Esophagus squamous epithelium (tissue), 5 donors: ENCODE data around the gene FILIP1L. TPM values are rescaled to one million over a fixed set of nuclear protein-coding genes. Genes with fewer than 3 reads are reported as not detected.

Experiments
- DNase-seq: peaks from one replicate; lab custom pipeline; 2025; lab: John Stamatoyannopoulos, UW
- H3K27ac ChIP-seq, 4 donors: fragments of 200-600 bp; sonication (generic); one replicate each; pipeline ENCODE4 v1.5.1; 2016 to 2019; ENCODE audit warnings: mild to moderate bottlenecking in 1 of 4
- H3K27me3 ChIP-seq, 4 donors: fragments of 200-600 bp; sonication (generic); 1 replicate in 3 of 4; 2 replicates in 1 of 4; pipeline versions ENCODE4 v1.5.1 to v1.6.0; 2017 to 2021; ENCODE audit warnings: antibody characterized with exemption in 1 of 4
- H3K36me3 ChIP-seq, 3 donors: fragments of 200-600 bp; sonication (generic); one replicate each; pipeline ENCODE4 v1.5.1; 2016 to 2019
- H3K4me1 ChIP-seq, 3 donors: fragments of 200-600 bp; sonication (generic); one replicate each; pipeline ENCODE4 v1.5.1; 2017 to 2019
- H3K4me3 ChIP-seq, 4 donors: fragments of 200-600 bp; sonication (generic); 1 replicate in 3 of 4; 2 replicates in 1 of 4; pipeline ENCODE4 v1.5.1; 2016 to 2019; ENCODE audit warnings: mild to moderate bottlenecking in 2 of 4, moderate library complexity in 1 of 4
- H3K9me3 ChIP-seq, 3 donors: fragments of 200-600 bp; sonication (generic); one replicate each; pipeline ENCODE4 v1.5.1; 2016 to 2019
- CTCF ChIP-seq, 6 experiments: fragments of 450-650 bp in 4 of 6; fragments of 200-600 bp in 2 of 6; sonication (generic) in 2 of 6; IDR thresholded peaks; one replicate each; pipeline ENCODE4 v1.5.1; 2016 to 2019; ENCODE audit warnings: antibody characterized with exemption in 6 of 6, mild to moderate bottlenecking in 4 of 6, moderate library complexity in 4 of 6
- POLR2A ChIP-seq, 4 donors: fragments of 450-650 bp; IDR thresholded peaks; one replicate each; pipeline ENCODE4 v1.6.1; 2017; ENCODE audit warnings: antibody characterized with exemption in 4 of 4, mild to moderate bottlenecking in 4 of 4, moderate library complexity in 3 of 4
- WGBS, 2 donors: methylation state at CpG; one replicate each; pipeline ENCODE4 v1.1.5; 2018; 5-methylcytosine and 5-hydroxymethylcytosine counted together
- intact Hi-C: fragments of 100-400 bp; cut with DNase I; formaldehyde crosslinking; loops from one replicate; pipeline ENCODE4 v1.15.0; 2022
- total RNA-seq, 4 donors: library from RNA; depleted of rRNA; stranded (reverse); fragments of >200 nt; gene quantifications; one replicate each; pipeline ENCODE4 v1.1.0, GENCODE V29; 2016
- donor health status: DM: yes; HTN: yes; CAD: no.

Gene FILIP1L
- total RNA-seq, 4 donors from 2014 or later, result 2.5 to 23.5 (median 10.7) TPM

- 74 to 79% methylated on average over 3 of the region's 3 CpGs for WGBS, 2 donors
- Histone ChIP-seq H3K27ac (peak overlapping the region in 3 of 4 donors; percentile 89 to 96 (median 91)), H3K4me1 (peaks cover 5 to 76% (median 31%) of the 10 kb centered on the region in 3 donors)
These were observed 246.5 kb downstream of the FILIP1L start for GRCh38 chr3:99867594-99868310.

GRCh38 chr3:99866261-99866761, 248.0 kb downstream of the FILIP1L start:
- Histone ChIP-seq H3K9me3 (no peaks in the 10 kb centered on the region), H3K36me3 (no peaks in the 10 kb centered on the region), H3K4me3 (no peak overlapping the region), H3K27me3 (no peaks in the 10 kb centered on the region), H3K4me1 (peaks cover 5 to 72% (median 31%) of the 10 kb centered on the region in 3 donors), H3K27ac (peak overlapping the region in 3 of 4 donors; percentile 36 to 96 (median 91))
- 25 to 45% methylated on average over 3 of the region's 3 CpGs for WGBS, 2 donors
- no peak for TF ChIP-seq POLR2A (IDR thresholded peaks at IDR 0.05)
- TF ChIP-seq CTCF (IDR thresholded peaks at IDR 0.05), result no peak
- no peak for DNase-seq
- intact Hi-C loops, result no loop called here

More at GRCh38 chr3:99867594-99868310, 246.5 kb downstream of the FILIP1L start:
- no peak for DNase-seq
- Histone ChIP-seq H3K9me3 (no peaks in the 10 kb centered on the region), H3K36me3 (no peaks in the 10 kb centered on the region), H3K4me3 (peak overlapping the region in 1 of 4 donors; percentile 2), H3K27me3 (no peaks in the 10 kb centered on the region)
- intact Hi-C loops, result no loop called here
- TF ChIP-seq CTCF (IDR thresholded peaks at IDR 0.05) (no peak), POLR2A (IDR thresholded peaks at IDR 0.05) (no peak)

DNA sequence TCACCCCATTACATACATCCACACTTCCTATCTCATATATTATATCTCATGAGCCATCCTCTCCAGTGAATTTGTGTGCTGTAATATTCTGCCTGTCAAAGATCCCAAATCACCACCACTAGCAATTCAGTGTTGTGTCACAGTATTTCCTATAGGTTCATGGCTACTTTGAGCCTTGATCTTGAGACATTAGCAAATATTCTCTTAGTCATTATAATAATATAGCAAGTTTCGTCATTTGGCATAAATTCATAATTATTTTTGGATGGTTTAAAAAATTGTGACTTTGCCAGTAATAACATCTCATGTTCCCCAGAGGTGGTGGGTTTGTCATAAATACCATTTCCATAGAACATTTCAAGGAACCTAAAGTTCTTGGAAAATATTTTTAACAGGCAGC, 249.0 kb downstream of the FILIP1L start:
- peak overlapping the region in 3 of 4 donors; percentile 33 to 91 (median 46) for H3K27ac ChIP-seq
- no peaks in the 10 kb centered on the region for H3K27me3 ChIP-seq
- no peaks in the 10 kb centered on the region for H3K36me3 ChIP-seq
- H3K4me1 ChIP-seq, result peaks cover 5 to 69% (median 24%) of the 10 kb centered on the region in 3 donors
- no peak for DNase-seq
- TF ChIP-seq CTCF (IDR thresholded peaks at IDR 0.05) (no peak), POLR2A (IDR thresholded peaks at IDR 0.05) (no peak)
- WGBS, 2 donors, result 52 to 61% methylated on average over 1 of the region's 1 CpG
- H3K4me3 ChIP-seq, result no peak overlapping the region
- intact Hi-C loops, result no loop called here
- no peaks in the 10 kb centered on the region for H3K9me3 ChIP-seq

DNA sequence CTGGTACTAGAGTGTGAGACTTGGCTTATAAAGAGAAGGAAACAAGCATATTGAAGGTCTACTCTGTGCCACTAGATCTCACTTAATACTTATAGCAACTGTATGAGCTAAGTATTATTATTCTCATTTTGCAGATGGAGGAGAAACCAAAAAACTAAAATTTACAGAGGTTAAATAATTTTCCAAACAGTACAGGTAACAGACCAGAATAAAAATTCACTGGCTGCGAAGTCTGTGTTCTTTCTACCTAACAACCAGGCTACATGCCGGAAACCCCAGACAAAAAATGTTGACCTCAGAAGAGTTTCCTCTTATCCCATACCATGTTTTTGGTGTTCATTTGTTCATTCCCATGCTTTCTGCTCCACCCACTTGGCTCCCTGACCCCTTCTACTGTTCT, 250.0 kb downstream of the FILIP1L start:
- intact Hi-C loops, result no loop called here
- 87 to 100% methylated on average over 2 of the region's 2 CpGs for WGBS, 2 donors
- no peak for DNase-seq
- Histone ChIP-seq H3K27ac (peak overlapping the region in 3 of 4 donors; percentile 33 to 91 (median 46)), H3K4me1 (peaks cover 5 to 72% (median 24%) of the 10 kb centered on the region in 3 donors), H3K36me3 (no peaks in the 10 kb centered on the region), H3K27me3 (no peaks in the 10 kb centered on the region), H3K9me3 (no peaks in the 10 kb centered on the region), H3K4me3 (no peak overlapping the region)
- TF ChIP-seq POLR2A (IDR thresholded peaks at IDR 0.05) (no peak), CTCF (IDR thresholded peaks at IDR 0.05) (no peak)

GRCh38 chr3:99863588-99863987, 250.7 kb downstream of the FILIP1L start:
- no peaks in the 10 kb centered on the region for H3K9me3 ChIP-seq
- no peak overlapping the region for H3K4me3 ChIP-seq
- no peaks in the 10 kb centered on the region for H3K27me3 ChIP-seq
- WGBS, 2 donors, result 49 to 69% methylated on average over 2 of the region's 2 CpGs
- TF ChIP-seq POLR2A (IDR thresholded peaks at IDR 0.05) (no peak), CTCF (IDR thresholded peaks at IDR 0.05) (no peak)
- no peak overlapping the region for H3K27ac ChIP-seq
- peaks cover 5 to 65% (median 24%) of the 10 kb centered on the region in 3 donors for H3K4me1 ChIP-seq
- intact Hi-C loops, result no loop called here
- no peaks in the 10 kb centered on the region for H3K36me3 ChIP-seq
- DNase-seq, result no peak
